PC-3 (cell line): Measurements from ENCODE around the gene UBE2F. TPM values are rescaled to one million over a fixed set of nuclear protein-coding genes. Genes with fewer than 3 reads are reported as not detected.

ENCODE experiments used
- ATAC-seq: fragments of 200-7000 bp; cut with Tn5 transposase; 2 replicates; pipeline ENCODE4 v1.9.1; 2020; ENCODE audit warnings: mild to moderate bottlenecking, moderate library complexity
- BruUV-seq: library from RNA; stranded (reverse); fragments of 400-500 nt; replicated peaks from 2 replicates; lab custom pipeline; 2021; lab: Mats Ljungman, UMichigan
- CTCF ChIA-PET: fragments of 300-600 bp; sonication (Branson Sonifier 250); formaldehyde crosslinking; loops from one replicate; lab custom pipeline; 2022; ENCODE audit warnings: antibody characterized with exemption; lab: Charles Lee
- POLR2A ChIA-PET: fragments of 300-600 bp; sonication (Branson Sonifier 250); formaldehyde crosslinking; loops from one replicate; lab custom pipeline; 2022; ENCODE audit warnings: antibody characterized with exemption; ENCODE audit not compliant: unreplicated experiment; lab: Charles Lee
- DNase-seq: peaks from one replicate; pipeline ENCODE4 v3.0.0-alpha.2; 2015
- H2AFZ ChIP-seq: fragments of 300-600 bp; sonication (generic); 2 replicates; pipeline ENCODE4 v1.6.0; 2016; ENCODE audit warnings: antibody characterized with exemption, low read length
- H3F3A ChIP-seq: fragments of 300-600 bp; sonication (generic); one replicate; pipeline ENCODE4 v1.6.0; 2017; ENCODE audit warnings: antibody characterized with exemption, low read length, control low read depth, mild to moderate bottlenecking; ENCODE audit not compliant: unreplicated experiment
- H3K27ac ChIP-seq: fragments of 300-600 bp; sonication (generic); 2 replicates; pipeline ENCODE4 v1.5.1; 2016; ENCODE audit warnings: mild to moderate bottlenecking, low read length
- H3K27me3 ChIP-seq: fragments of 300-600 bp; sonication (generic); 2 replicates; pipeline ENCODE4 v1.6.1; 2016; ENCODE audit warnings: low read length, mixed read lengths
- H3K36me3 ChIP-seq: fragments of 300-600 bp; sonication (generic); 2 replicates; pipeline ENCODE4 v1.6.1; 2016; ENCODE audit warnings: low read depth, mixed run types, low read length, mixed read lengths
- H3K4me1 ChIP-seq: fragments of 300-600 bp; sonication (generic); 2 replicates; pipeline ENCODE4 v1.5.1; 2016; ENCODE audit warnings: low read length; ENCODE audit not compliant: insufficient read depth
- H3K4me2 ChIP-seq: fragments of 300-600 bp; sonication (generic); 2 replicates; pipeline ENCODE4 v1.6.0; 2016; ENCODE audit warnings: low read length
- H3K4me3 ChIP-seq: fragments of 300-600 bp; sonication (generic); 2 replicates; pipeline ENCODE4 v1.5.1; 2016; ENCODE audit warnings: mild to moderate bottlenecking, low read length, mixed read lengths
- H3K79me2 ChIP-seq: fragments of 300-600 bp; sonication (generic); 2 replicates; pipeline ENCODE4 v1.6.1; 2017; ENCODE audit warnings: low read length, mixed read lengths
- H3K9ac ChIP-seq: fragments of 300-600 bp; sonication (generic); 2 replicates; pipeline ENCODE4 v1.6.0; 2016; ENCODE audit warnings: mild to moderate bottlenecking, low read length
- H3K9me2 ChIP-seq: fragments of 300-600 bp; sonication (generic); replicated peaks from 2 replicates; pipeline ENCODE4 v1.6.1; 2016; ENCODE audit warnings: mixed run types, low read length, mixed read lengths
- H3K9me3 ChIP-seq: fragments of 300-600 bp; sonication (generic); 2 replicates; pipeline ENCODE4 v1.6.1; 2016; ENCODE audit warnings: low read length, mixed read lengths
- H4K20me1 ChIP-seq: fragments of 300-600 bp; sonication (generic); 2 replicates; pipeline ENCODE4 v1.6.1; 2016; ENCODE audit warnings: low read length, mixed read lengths
- CTCF ChIP-seq: fragments of 300-600 bp; sonication (generic); conservative IDR thresholded peaks from 2 replicates; pipeline ENCODE4 v1.5.1; 2017; ENCODE audit warnings: antibody characterized with exemption, low read depth, mild to moderate bottlenecking, low read length
- EZH2 ChIP-seq: fragments of 300-600 bp; sonication (generic); IDR thresholded peaks from one replicate; pipeline ENCODE4 v1.6.1; 2017; ENCODE audit warnings: antibody characterized with exemption, mild to moderate bottlenecking, low read length; ENCODE audit not compliant: unreplicated experiment
- EZH2phosphoT487 ChIP-seq: fragments of 300-600 bp; sonication (generic); IDR thresholded peaks from 2 replicates; pipeline ENCODE4 v1.6.1; 2018; ENCODE audit warnings: mild to moderate bottlenecking, antibody characterized with exemption, low read length, borderline replicate concordance
- intact Hi-C: fragments of 100-400 bp; cut with micrococcal nuclease; formaldehyde crosslinking; loops from 2 replicates; pipeline ENCODE4 v1.9.0; 2023
- total RNA-seq: library from RNA; depleted of rRNA; stranded (reverse); fragments of >200 nt; gene quantifications from 2 replicates; pipeline ENCODE4 v1.2.3, GENCODE V29; 2014

UBE2F gene
- total RNA-seq, 1 experiment from 2014 or later: 57.8 TPM

GRCh38 chr2:237977380-237977779 lies 10.6 kb downstream of the UBE2F start:
- Histone ChIP-seq H3K36me3 (peaks cover 29% of the 10 kb centered on the region), H3K9me2 (no peaks in the 10 kb centered on the region), H4K20me1 (0 out of 2 replicates have a peak, but pooled peaks cover 8% of the 10 kb centered on the region), H3K4me1 (no peaks in the 10 kb centered on the region), H3K4me2 (no peak overlapping the region), H2AFZ (no peak overlapping the region), H3K4me3 (no peak overlapping the region), H3K27ac (no peak overlapping the region), H3K27me3 (no peaks in the 10 kb centered on the region), H3K79me2 (peaks cover 76% of the 10 kb centered on the region), H3F3A (no peaks in the 10 kb centered on the region), H3K9ac (no peak overlapping the region), H3K9me3 (no peaks in the 10 kb centered on the region)
- ChIA-PET CTCF (no interaction called here), POLR2A (no interaction called here)
- intact Hi-C loops: no loop called here
- BruUV-seq: no TSS peak
- ATAC-seq: no peak
- DNase-seq: no peak
- TF ChIP-seq EZH2phosphoT487: no peak
- TF ChIP-seq CTCF: no peak
- TF ChIP-seq EZH2: no peak

GRCh38 chr2:237978058-237978712 lies 11.4 kb downstream of the UBE2F start:
- intact Hi-C loops: no loop called here

More at GRCh38 chr2:237978058-237978712, 11.4 kb downstream of the UBE2F start:
- CTCF ChIA-PET: no interaction called here
- Histone ChIP-seq H3K79me2 (peaks cover 73% of the 10 kb centered on the region), H3K27ac (no peak overlapping the region), H3K4me3 (no peak overlapping the region), H3K9ac (no peak overlapping the region), H2AFZ (no peak overlapping the region), H3K4me2 (no peak overlapping the region), H3K4me1 (no peaks in the 10 kb centered on the region), H3K9me3 (no peaks in the 10 kb centered on the region), H3K27me3 (no peaks in the 10 kb centered on the region), H3K36me3 (peaks cover 29% of the 10 kb centered on the region), H3K9me2 (no peaks in the 10 kb centered on the region), H3F3A (no peaks in the 10 kb centered on the region), H4K20me1 (0 out of 2 replicates have a peak, but pooled peaks cover 8% of the 10 kb centered on the region)
- POLR2A ChIA-PET: no interaction called here
- BruUV-seq: no TSS peak
- ATAC-seq (no peak), DNase-seq (no peak)
- TF ChIP-seq EZH2phosphoT487: no peak
- TF ChIP-seq EZH2: no peak
- no peak for TF ChIP-seq CTCF
